Breast epithelium (tissue), 3 donors: Measurements from ENCODE around the gene CARHSP1.

ENCODE experiments used
- POLR2A ChIP-seq: fragments of 450-650 bp; IDR thresholded peaks from one replicate; pipeline ENCODE4 v1.6.1; 2016; ENCODE audit warnings: antibody characterized with exemption, mild to moderate bottlenecking, moderate library complexity
- POLR2AphosphoS5 ChIP-seq, 3 donors: sonication (generic); formaldehyde crosslinking; IDR thresholded peaks; one replicate each; pipeline ENCODE4 v1.6.1; 2017; ENCODE audit warnings: antibody characterized with exemption in 3 of 3
- TF ChIP-seq, protein P1 (sequence below), 3 donors: fragments of 450-650 bp; IDR thresholded peaks; one replicate each; pipeline ENCODE4 v1.5.1; 2016 to 2017; ENCODE audit warnings: antibody characterized with exemption in 3 of 3, mild to moderate bottlenecking in 3 of 3, moderate library complexity in 3 of 3

DNA sequence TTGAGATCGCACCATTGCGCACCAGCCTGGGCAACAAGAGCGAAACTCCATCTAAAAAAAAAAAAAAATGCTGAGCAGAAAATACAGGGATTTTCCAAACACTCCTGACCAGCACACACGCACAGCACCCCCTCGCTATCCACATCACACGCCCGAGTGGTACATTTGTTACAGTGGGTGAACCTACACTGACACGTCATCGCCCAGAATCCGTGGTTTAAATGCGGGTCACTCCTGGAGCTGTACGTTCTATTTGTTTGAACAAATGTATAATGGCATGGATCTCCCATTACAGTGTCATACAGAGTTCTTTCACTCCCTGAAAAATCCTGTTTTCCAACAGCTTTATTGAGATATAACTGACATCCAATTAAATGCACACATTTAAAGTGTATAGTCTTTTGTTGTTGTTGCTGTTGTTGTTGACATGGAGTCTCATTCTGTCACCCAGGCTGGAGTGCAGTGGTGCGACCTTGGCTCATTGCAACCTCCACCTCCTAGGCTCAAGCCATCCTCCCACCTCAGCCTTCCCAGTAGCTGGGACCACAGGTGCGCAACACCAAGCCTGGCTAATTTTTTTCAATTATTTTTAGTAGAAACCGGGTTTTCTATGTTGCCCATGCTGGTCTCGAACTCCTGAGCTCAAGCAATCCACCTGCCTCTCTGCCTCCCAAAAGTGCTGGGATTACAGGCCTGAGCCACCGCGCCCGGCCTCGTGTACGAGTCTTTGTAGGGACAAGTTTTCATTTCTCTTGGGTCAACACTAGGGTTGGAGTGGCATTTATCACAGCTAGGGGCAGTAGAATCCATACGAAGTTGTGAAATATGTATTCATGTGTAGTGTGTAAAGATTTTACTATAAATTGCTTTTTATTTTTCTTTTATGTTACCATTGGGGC is 4.4 kb upstream of the CARHSP1 start:
- TF ChIP-seq POLR2A (no peak), POLR2AphosphoS5 (IDR thresholded peaks at IDR 0.05) (no peak)
- TF ChIP-seq, protein P1, sequence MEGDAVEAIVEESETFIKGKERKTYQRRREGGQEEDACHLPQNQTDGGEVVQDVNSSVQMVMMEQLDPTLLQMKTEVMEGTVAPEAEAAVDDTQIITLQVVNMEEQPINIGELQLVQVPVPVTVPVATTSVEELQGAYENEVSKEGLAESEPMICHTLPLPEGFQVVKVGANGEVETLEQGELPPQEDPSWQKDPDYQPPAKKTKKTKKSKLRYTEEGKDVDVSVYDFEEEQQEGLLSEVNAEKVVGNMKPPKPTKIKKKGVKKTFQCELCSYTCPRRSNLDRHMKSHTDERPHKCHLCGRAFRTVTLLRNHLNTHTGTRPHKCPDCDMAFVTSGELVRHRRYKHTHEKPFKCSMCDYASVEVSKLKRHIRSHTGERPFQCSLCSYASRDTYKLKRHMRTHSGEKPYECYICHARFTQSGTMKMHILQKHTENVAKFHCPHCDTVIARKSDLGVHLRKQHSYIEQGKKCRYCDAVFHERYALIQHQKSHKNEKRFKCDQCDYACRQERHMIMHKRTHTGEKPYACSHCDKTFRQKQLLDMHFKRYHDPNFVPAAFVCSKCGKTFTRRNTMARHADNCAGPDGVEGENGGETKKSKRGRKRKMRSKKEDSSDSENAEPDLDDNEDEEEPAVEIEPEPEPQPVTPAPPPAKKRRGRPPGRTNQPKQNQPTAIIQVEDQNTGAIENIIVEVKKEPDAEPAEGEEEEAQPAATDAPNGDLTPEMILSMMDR (IDR thresholded peaks at IDR 0.05) = no peak
